SK-N-SH (cell line): ENCODE results near the gene ADCY7. TPM values are rescaled to one million over a fixed set of nuclear protein-coding genes. Genes with fewer than 3 reads are reported as not detected.

Experiments
- CTCF ChIA-PET: fragments of 300-600, 350-600 bp; formaldehyde crosslinking; extraction: SDS; loops from one replicate; lab custom pipeline; 2021; lab: Yijun Ruan, JAX
- POLR2A ChIA-PET: fragments of 350-600 bp; sonication (Branson Sonifier 250); formaldehyde crosslinking; extraction: SDS; loops from one replicate; lab custom pipeline; 2020; ENCODE audit warnings: antibody characterized with exemption, inconsistent platforms; lab: Yijun Ruan, JAX
- DNase-seq: peaks from one replicate; pipeline ENCODE4 v3.0.0; 2012
- H2AFZ ChIP-seq: fragments of 200-600 bp; sonication (generic); 2 replicates; pipeline ENCODE4 v1.8.1; 2016; ENCODE audit warnings: antibody characterized with exemption, mild to moderate bottlenecking, low read depth
- H3F3A ChIP-seq: fragments of 200-600 bp; sonication (generic); replicated peaks from 2 replicates; pipeline ENCODE3; 2016; ENCODE audit warnings: antibody characterized with exemption, mild to moderate bottlenecking; ENCODE audit not compliant: insufficient read depth
- H3K27ac ChIP-seq, 2 experiments: fragments of 200-500 bp in 1 of 2; fragments of 200-600 bp in 1 of 2; sonication (Bioruptor generic) in 1 of 2; sonication (generic), shearing (Covaris generic) in 1 of 2; 2 replicates each; pipeline versions ENCODE4 v1.5.1 to v1.6.1; 2014 to 2016; ENCODE audit warnings: low read depth in 2 of 2, inconsistent platforms in 1 of 2, low read length in 1 of 2, mild to moderate bottlenecking in 1 of 2, mixed read lengths in 1 of 2
- H3K27me3 ChIP-seq: fragments of 200-600 bp; sonication (generic), shearing (Covaris generic); 2 replicates; pipeline ENCODE4 v1.6.1; 2016; ENCODE audit warnings: mixed run types; ENCODE audit not compliant: insufficient read depth
- H3K36me3 ChIP-seq, 2 experiments: fragments of 200-500 bp in 1 of 2; fragments of 200-600 bp in 1 of 2; sonication (Bioruptor generic) in 1 of 2; sonication (generic) in 1 of 2; replicated peaks in 1 of 2; 2 replicates each; pipeline versions ENCODE3 to v1.5.1; 2014 to 2016; ENCODE audit warnings: low read length in 1 of 2, mild to moderate bottlenecking in 1 of 2; ENCODE audit not compliant: insufficient read depth in 2 of 2, control insufficient read depth in 1 of 2
- H3K4me1 ChIP-seq, 2 experiments: fragments of 200-500 bp in 1 of 2; fragments of 200-600 bp in 1 of 2; sonication (Bioruptor generic) in 1 of 2; sonication (generic), shearing (Covaris generic) in 1 of 2; 2 replicates each; pipeline versions ENCODE4 v1.5.1 to v1.6.1; 2014 to 2016; ENCODE audit warnings: low read depth in 1 of 2, low read length in 1 of 2, mixed run types in 1 of 2; ENCODE audit not compliant: insufficient read depth in 2 of 2, control insufficient read depth in 1 of 2
- H3K4me2 ChIP-seq: fragments of 200-600 bp; sonication (generic), shearing (Covaris generic); 2 replicates; pipeline ENCODE4 v1.6.1; 2017; ENCODE audit warnings: mixed run types
- H3K4me3 ChIP-seq, 2 experiments: fragments of 200-500 bp in 1 of 2; fragments of 200-600 bp in 1 of 2; sonication (Bioruptor generic) in 1 of 2; sonication (generic), shearing (Covaris generic) in 1 of 2; 2 replicates each; pipeline versions ENCODE4 v1.5.1 to v1.8.1; 2014 to 2016; ENCODE audit warnings: low read depth in 2 of 2, inconsistent platforms in 1 of 2, low read length in 1 of 2, mild to moderate bottlenecking in 1 of 2, mixed read lengths in 1 of 2, moderate library complexity in 1 of 2
- H3K79me2 ChIP-seq: fragments of 200-600 bp; sonication (generic); 2 replicates; pipeline ENCODE4 v1.8.1; 2017; ENCODE audit warnings: mild to moderate bottlenecking; ENCODE audit not compliant: insufficient read depth
- H3K9ac ChIP-seq: fragments of 200-600 bp; sonication (generic); 2 replicates; pipeline ENCODE4 v1.6.1; 2017; ENCODE audit warnings: mixed run types
- H3K9me2 ChIP-seq: fragments of 200-600 bp; sonication (generic); 2 replicates; pipeline ENCODE4 v1.6.1; 2017; ENCODE audit warnings: mixed run types
- H3K9me3 ChIP-seq: fragments of 200-600 bp; sonication (generic); 2 replicates; pipeline ENCODE4 v1.6.1; 2017; ENCODE audit warnings: mixed run types, mild to moderate bottlenecking, moderate library complexity
- H4K20me1 ChIP-seq: fragments of 200-600 bp; sonication (generic); 2 replicates; pipeline ENCODE4 v1.6.1; 2017; ENCODE audit warnings: mild to moderate bottlenecking, mixed run types; ENCODE audit not compliant: insufficient read depth
- EP300 ChIP-seq, 2 experiments: IDR thresholded peaks; 2 replicates each; pipeline versions ENCODE4 v1.4.0 to v1.6.1; 2012; ENCODE audit warnings: borderline replicate concordance in 1 of 2, low read depth in 1 of 2, low read length in 1 of 2
- EZH2phosphoT487 ChIP-seq: fragments of 200-600 bp; sonication (generic); IDR thresholded peaks from 2 replicates; pipeline ENCODE4 v1.6.1; 2017; ENCODE audit warnings: low read depth, mixed run types, mild to moderate bottlenecking, antibody characterized with exemption, moderate library complexity, borderline replicate concordance
- FOSL2 ChIP-seq: IDR thresholded peaks from 2 replicates; pipeline ENCODE4 v1.4.0; 2012; ENCODE audit warnings: low read depth, mild to moderate bottlenecking, moderate library complexity, borderline replicate concordance
- GABPA ChIP-seq: IDR thresholded peaks from 2 replicates; pipeline ENCODE4 v1.4.0; 2012; ENCODE audit warnings: low read depth, mild to moderate bottlenecking
- IRF3 ChIP-seq: fragments of 150-350 bp; IDR thresholded peaks from 2 replicates; pipeline ENCODE4 v1.6.1; 2016; ENCODE audit warnings: mild to moderate bottlenecking, low read depth, low read length
- MAX ChIP-seq: IDR thresholded peaks from 2 replicates; pipeline ENCODE4 v1.4.0; 2012; ENCODE audit warnings: low read depth
- MEF2A ChIP-seq: IDR thresholded peaks from 2 replicates; pipeline ENCODE4 v1.4.0; 2012; ENCODE audit warnings: low read depth, borderline replicate concordance
- NFIC ChIP-seq: IDR thresholded peaks from 2 replicates; pipeline ENCODE4 v1.4.0; 2012; ENCODE audit warnings: borderline replicate concordance
- REST ChIP-seq: IDR thresholded peaks from 2 replicates; pipeline ENCODE4 v1.6.1; 2012; ENCODE audit warnings: mild to moderate bottlenecking, low read depth, low read length, moderate library complexity
- USF2 ChIP-seq: fragments of 150-350 bp; IDR thresholded peaks from 2 replicates; pipeline ENCODE4 v1.6.1; 2017; ENCODE audit warnings: antibody characterized with exemption, low read length, low read depth, borderline replicate concordance
- WGBS: methylation state at CpG from one replicate; pipeline ENCODE4 v1.1.6; 2017; ENCODE audit warnings: low lambda C conversion rate; 5-methylcytosine and 5-hydroxymethylcytosine counted together
- polyA plus RNA-seq, 3 experiments: library from polyadenylated mRNA; depleted of rRNA; stranded (reverse); fragments of >200 nt; gene quantifications; 2 replicates each; pipeline ENCODE4 v1.2.3, GENCODE V29; 2012

ADCY7 gene
- polyA plus RNA-seq, 1 of the 3 experiments (the other 2 are of a cell fraction), result 14.3 TPM

GRCh38 chr16:50270510-50271147, 4.3 kb downstream of the ADCY7 start:
- Histone ChIP-seq H3K9me3 (no peaks in the 10 kb centered on the region), H2AFZ (no peak overlapping the region), H3K27me3 (no peaks in the 10 kb centered on the region), H3K9ac (no peak overlapping the region), H3K4me2 (no peak overlapping the region), H3K4me1 (peaks cover 17 to 40% of the 10 kb centered on the region in 2 experiments; a peak in 3 of 4 replicates), H3K79me2 (peaks cover 17% of the 10 kb centered on the region), H3K9me2 (no peaks in the 10 kb centered on the region), H3K27ac (no peak overlapping the region), H4K20me1 (no peaks in the 10 kb centered on the region), H3K4me3 (no peak overlapping the region), H3F3A (no peaks in the 10 kb centered on the region), H3K36me3 (no peaks in the 10 kb centered on the region)
- ChIA-PET POLR2A (interaction anchor here (1.5 kb wide), 1 partner anchor 27 kb away, joined by 3 read pairs; no protein-coding TSS in a partner anchor), CTCF (interaction anchor here (1.1 to 2.0 kb wide), 3 partner anchors 23 to 60 kb away, joined by 3 to 6 read pairs (median 4); no protein-coding TSS in a partner anchor)
- DNase-seq, result no peak
- WGBS, result 94% methylated on average over 12 of the region's 13 CpGs
- TF ChIP-seq NFIC, result no peak
- no peak for TF ChIP-seq MEF2A
- TF ChIP-seq IRF3, result no peak
- no peak for TF ChIP-seq EZH2phosphoT487
- TF ChIP-seq MAX, result no peak
- no peak for TF ChIP-seq REST
- TF ChIP-seq USF2, result no peak
- TF ChIP-seq GABPA, result no peak
- TF ChIP-seq FOSL2, result no peak
- no peak for TF ChIP-seq EP300 (IDR thresholded peaks at IDR 0.05; ENCODE audit: borderline replicate concordance in 1 of 2, low read depth in 1 of 2, low read length in 1 of 2)
- TF ChIP-seq, all 33 proteins: peak for 0
